IMR-90 (cell line): ENCODE data around the gene UFSP1. TPM values are rescaled to one million over a fixed set of nuclear protein-coding genes. Genes with fewer than 3 reads are reported as not detected.
"Not testable (repeated sequence)": the region's sequence is repeated elsewhere in the genome, so short reads cannot be mapped to it uniquely, and the experiment has no call there.

ENCODE experiments used
- ATAC-seq: fragments of 200-7000 bp; cut with Tn5 transposase; 2 replicates; pipeline ENCODE4 v1.9.1; 2020; ENCODE audit warnings: low read depth, mild to moderate bottlenecking, moderate library complexity
- BruUV-seq: library from RNA; stranded (reverse); fragments of 400-500 nt; replicated peaks from 2 replicates; lab custom pipeline; 2021; lab: Mats Ljungman, UMichigan
- CTCF ChIA-PET: fragments of 300-600 bp; formaldehyde crosslinking; extraction: SDS; loops from one replicate; lab custom pipeline; 2021; ENCODE audit warnings: antibody characterized with exemption; lab: Yijun Ruan, JAX
- POLR2A ChIA-PET: fragments of 300-600 bp; sonication (Branson Sonifier 250); formaldehyde crosslinking; loops from one replicate; lab custom pipeline; 2022; ENCODE audit warnings: antibody characterized with exemption; ENCODE audit not compliant: unreplicated experiment; lab: Charles Lee
- DNase-seq: peaks from one replicate; pipeline ENCODE4 v3.0.0; 2013
- H2AFZ ChIP-seq: replicated peaks from 2 replicates; pipeline ENCODE3; 2013; ENCODE audit warnings: low read length, mild to moderate bottlenecking; ENCODE audit not compliant: poor library complexity
- H2AK5ac ChIP-seq: 2 replicates; pipeline ENCODE4 v1.6.1; 2013; ENCODE audit warnings: low read depth, low read length, inconsistent platforms
- H2AK9ac ChIP-seq: replicated peaks from 2 replicates; pipeline ENCODE3; 2013; ENCODE audit warnings: mild to moderate bottlenecking, low read depth, low read length, moderate library complexity; ENCODE audit not compliant: poor library complexity
- H2BK120ac ChIP-seq: 2 replicates; pipeline ENCODE4 v1.6.1; 2013; ENCODE audit warnings: low read depth, low read length, inconsistent platforms
- H2BK15ac ChIP-seq: 3 replicates; pipeline ENCODE4 v1.6.1; 2013; ENCODE audit warnings: low read depth, low read length, inconsistent platforms
- H2BK20ac ChIP-seq: 2 replicates; pipeline ENCODE4 v1.6.1; 2013; ENCODE audit warnings: low read depth, mild to moderate bottlenecking, inconsistent platforms, low read length, moderate library complexity
- H2BK5ac ChIP-seq: 2 replicates; pipeline ENCODE4 v1.6.1; 2013; ENCODE audit warnings: mild to moderate bottlenecking, low read depth, low read length, inconsistent platforms; ENCODE audit not compliant: poor library complexity, severe bottlenecking
- H3K14ac ChIP-seq: replicated peaks from 2 replicates; pipeline ENCODE4 v1.6.1; 2013; ENCODE audit warnings: low read depth, low read length, inconsistent platforms
- H3K18ac ChIP-seq: 2 replicates; pipeline ENCODE4 v1.6.1; 2013; ENCODE audit warnings: low read depth, low read length, control low read depth
- H3K23ac ChIP-seq: 2 replicates; pipeline ENCODE4 v1.6.1; 2013; ENCODE audit warnings: low read depth, low read length, inconsistent platforms
- H3K27ac ChIP-seq: 2 replicates; pipeline ENCODE4 v1.5.1; 2013; ENCODE audit warnings: mild to moderate bottlenecking, control low read depth, low read length; ENCODE audit not compliant: insufficient read depth
- H3K27me3 ChIP-seq: 2 replicates; pipeline ENCODE4 v1.6.1; 2013; ENCODE audit warnings: low read length; ENCODE audit not compliant: control insufficient read depth, insufficient read depth
- H3K36me3 ChIP-seq: 2 replicates; pipeline ENCODE4 v1.6.1; 2013; ENCODE audit warnings: low read length, mixed read lengths; ENCODE audit not compliant: control insufficient read depth, insufficient read depth
- H3K4ac ChIP-seq: 2 replicates; pipeline ENCODE4 v1.6.1; 2013; ENCODE audit warnings: low read depth, low read length, inconsistent platforms
- H3K4me1 ChIP-seq: 2 replicates; pipeline ENCODE4 v1.6.1; 2013; ENCODE audit warnings: low read length, mixed read lengths; ENCODE audit not compliant: control insufficient read depth, insufficient read depth
- H3K4me2 ChIP-seq: 2 replicates; pipeline ENCODE4 v1.6.1; 2013; ENCODE audit warnings: low read depth, mild to moderate bottlenecking, control low read depth, low read length, moderate library complexity
- H3K4me3 ChIP-seq: 2 replicates; pipeline ENCODE4 v1.5.1; 2013; ENCODE audit warnings: low read depth, mild to moderate bottlenecking, control low read depth, low read length, moderate library complexity; ENCODE audit not compliant: insufficient read depth
- H3K56ac ChIP-seq: 2 replicates; pipeline ENCODE4 v1.6.1; 2013; ENCODE audit warnings: low read length, inconsistent platforms; ENCODE audit not compliant: insufficient read depth; ENCODE audit errors: extremely low read depth
- H3K79me1 ChIP-seq, 2 experiments: 2 replicates each; pipeline ENCODE4 v1.6.1; 2013; ENCODE audit warnings: low read length in 2 of 2, inconsistent platforms in 1 of 2, low read depth in 1 of 2
- H3K9ac ChIP-seq: 2 replicates; pipeline ENCODE4 v1.6.1; 2013; ENCODE audit warnings: low read depth, low read length, control low read depth
- H3K9me1 ChIP-seq: 2 replicates; pipeline ENCODE4 v1.6.1; 2013; ENCODE audit warnings: low read length, inconsistent platforms; ENCODE audit not compliant: insufficient read depth
- H3K9me3 ChIP-seq: 2 replicates; pipeline ENCODE4 v1.6.1; 2013; ENCODE audit warnings: low read length; ENCODE audit not compliant: control insufficient read depth, insufficient read depth
- H4K20me1 ChIP-seq: 2 replicates; pipeline ENCODE4 v1.6.1; 2013; ENCODE audit warnings: low read length, inconsistent platforms; ENCODE audit not compliant: insufficient read depth
- H4K5ac ChIP-seq: 2 replicates; pipeline ENCODE4 v1.6.1; 2013; ENCODE audit warnings: mild to moderate bottlenecking, low read depth, low read length, control low read depth
- H4K8ac ChIP-seq, 2 experiments: 2 replicates each; pipeline ENCODE4 v1.6.1; 2013; ENCODE audit warnings: low read depth in 2 of 2, low read length in 2 of 2, control low read depth in 1 of 2, inconsistent platforms in 1 of 2
- H4K91ac ChIP-seq: 2 replicates; pipeline ENCODE4 v1.6.1; 2013; ENCODE audit warnings: low read depth, low read length, inconsistent platforms; ENCODE audit not compliant: insufficient read depth
- WGBS, 2 experiments: methylation state at CpG; one replicate each; pipeline versions ENCODE4 v1.1.5 to v1.1.7; 2013; ENCODE audit warnings: missing lambda C conversion rate in 2 of 2; ENCODE audit not compliant: insufficient read length in 1 of 2; ENCODE audit errors: extremely low coverage in 2 of 2; 5-methylcytosine and 5-hydroxymethylcytosine counted together
- dilution Hi-C: fragments of 300-500 bp; cut with HindIII; formaldehyde crosslinking; loops from one replicate; pipeline ENCODE4 v1.14.3; 2018; ENCODE audit warnings: low sequenced_read_pairs; ENCODE audit not compliant: unreplicated experiment
- in situ Hi-C: fragments of 300-500 bp; cut with MboI; formaldehyde crosslinking; loops from 3 replicates; pipeline ENCODE4 v1.14.3; 2019; ENCODE audit warnings: low sequenced_read_pairs, inconsistent platforms, mixed read lengths
- intact Hi-C: fragments of 100-400 bp; cut with micrococcal nuclease; formaldehyde crosslinking; loops from 2 replicates; pipeline ENCODE4 v1.10.0; 2022
- polyA plus RNA-seq, 3 experiments: library from polyadenylated mRNA; depleted of rRNA; stranded (reverse); fragments of >200 nt; gene quantifications; 2 replicates each; pipeline ENCODE4 v1.2.3, GENCODE V29; 2012; ENCODE audit warnings: low replicate concordance in 1 of 3
- total RNA-seq: library from RNA; depleted of rRNA; stranded (reverse); fragments of >200 nt; gene quantifications from 2 replicates; pipeline ENCODE4 v1.2.3, GENCODE V29; 2012

Gene UFSP1
- total and polyA plus RNA-seq, 2 of the 4 experiments (the other 2 are of a cell fraction): 0.36 to 1.0 TPM

DNA sequence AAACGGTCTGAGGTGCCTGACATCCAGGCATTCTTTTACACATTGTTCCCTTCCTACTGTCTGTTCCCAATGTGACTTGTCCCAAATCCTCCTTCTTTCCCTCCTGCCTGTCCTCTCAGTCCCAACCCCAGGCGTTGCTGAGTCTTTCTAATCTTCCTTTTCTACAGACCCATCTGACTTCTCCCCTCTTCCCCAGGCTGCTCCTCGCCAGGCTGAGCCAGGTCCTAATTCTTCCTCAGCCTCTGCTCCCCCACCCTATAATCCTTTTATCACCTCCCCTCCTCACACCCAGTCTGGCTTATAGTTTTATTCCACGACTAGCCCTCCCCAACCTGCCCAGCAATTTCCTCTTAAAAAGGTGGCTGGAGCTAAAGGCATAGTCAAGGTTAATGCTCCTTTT lies 34.1 kb upstream of the UFSP1 start:
- H3K18ac ChIP-seq, H3K4me2 ChIP-seq, H3K23ac ChIP-seq, intact Hi-C loops, ATAC-seq, H3K36me3 ChIP-seq, DNase-seq, H2BK15ac ChIP-seq, POLR2A ChIA-PET, H4K91ac ChIP-seq, H3K4me1 ChIP-seq, BruUV-seq, H3K27ac ChIP-seq, H3K4ac ChIP-seq, H3K56ac ChIP-seq, H2BK120ac ChIP-seq, in situ Hi-C loops, H4K8ac ChIP-seq, H2AFZ ChIP-seq, H3K9me1 ChIP-seq, H4K5ac ChIP-seq, dilution Hi-C loops, H2BK20ac ChIP-seq, H2BK5ac ChIP-seq, H2AK9ac ChIP-seq, CTCF ChIA-PET, H2AK5ac ChIP-seq, H3K14ac ChIP-seq, H4K20me1 ChIP-seq, H3K79me1 ChIP-seq, H3K9ac ChIP-seq, H3K4me3 ChIP-seq, H3K9me3 ChIP-seq: not testable (repeated sequence)
- 33% methylated on average over 1 of the region's 4 CpGs; no CpG with 5 or more reads in 1 of the 2 experiments for WGBS, 2 experiments
- peaks cover 12% of the 10 kb centered on the region for H3K27me3 ChIP-seq
